H1 (cell line): ENCODE measurements around the gene PAEP. TPM values are rescaled to one million over a fixed set of nuclear protein-coding genes. Genes with fewer than 3 reads are reported as not detected.

Experiments used
- CTCF ChIA-PET: fragments of 300-600 bp; sonication (Branson Sonifier 250); formaldehyde crosslinking; loops from one replicate; lab custom pipeline; 2021; ENCODE audit not compliant: partially characterized antibody; lab: Charles Lee
- POLR2A ChIA-PET: fragments of 300-600 bp; sonication (Branson Sonifier 250); formaldehyde crosslinking; loops from one replicate; lab custom pipeline; 2021; ENCODE audit warnings: inconsistent platforms; ENCODE audit not compliant: partially characterized antibody; lab: Charles Lee
- DNase-seq, 2 experiments: peaks; one replicate each; pipeline versions ENCODE4 v3.0.0 to v3.0.0-alpha.2; 2010 to 2022; ENCODE audit warnings: low spot score in 2 of 2, low read depth in 1 of 2, mixed read lengths in 1 of 2
- FAIRE-seq: peaks from 2 replicates; lab custom pipeline; 2011; peaks lifted over from hg19 to GRCh38; lab: Jason Lieb, UNC
- H2AFZ ChIP-seq: 2 replicates; pipeline ENCODE4 v1.8.1; 2012; ENCODE audit warnings: low read length, inconsistent platforms
- H2AK5ac ChIP-seq: 2 replicates; pipeline ENCODE4 v1.6.1; 2013; ENCODE audit warnings: low read depth, low read length
- H2BK120ac ChIP-seq: replicated peaks from 2 replicates; pipeline ENCODE3; 2013; ENCODE audit warnings: low read depth, low read length, inconsistent platforms
- H2BK12ac ChIP-seq: 2 replicates; pipeline ENCODE4 v1.6.1; 2013; ENCODE audit warnings: low read depth, low read length
- H2BK15ac ChIP-seq: 2 replicates; pipeline ENCODE4 v1.6.1; 2013; ENCODE audit warnings: low read length
- H2BK20ac ChIP-seq: 2 replicates; pipeline ENCODE4 v1.6.1; 2013; ENCODE audit warnings: low read length
- H2BK5ac ChIP-seq: 2 replicates; pipeline ENCODE4 v1.6.1; 2013; ENCODE audit warnings: low read depth, low read length
- H3K14ac ChIP-seq: 2 replicates; pipeline ENCODE4 v1.6.1; 2013; ENCODE audit warnings: inconsistent platforms; ENCODE audit not compliant: insufficient read length
- H3K18ac ChIP-seq: 2 replicates; pipeline ENCODE4 v1.6.1; 2013; ENCODE audit warnings: low read length; ENCODE audit errors: extremely low read depth
- H3K23ac ChIP-seq: 2 replicates; pipeline ENCODE4 v1.6.1; 2013; ENCODE audit warnings: inconsistent platforms; ENCODE audit not compliant: insufficient read length
- H3K23me2 ChIP-seq: 2 replicates; pipeline ENCODE4 v1.6.1; 2013; ENCODE audit warnings: low read depth, low read length
- H3K27ac ChIP-seq: 2 replicates; pipeline ENCODE4 v1.6.1; 2011; ENCODE audit warnings: low read depth, low read length, inconsistent platforms
- H3K27me3 ChIP-seq, 4 experiments: replicated peaks in 1 of 4; 1 replicate in 1 of 4; 2 replicates in 3 of 4; pipeline versions ENCODE4 v1.6.1 to v1.8.1; 2011 to 2013; ENCODE audit warnings: low read length in 3 of 4, mild to moderate bottlenecking in 3 of 4, inconsistent platforms in 2 of 4, mixed read lengths in 2 of 4, moderate library complexity in 1 of 4; ENCODE audit not compliant: control insufficient read depth in 3 of 4, insufficient read depth in 3 of 4; ENCODE audit errors: extremely low read depth in 1 of 4
- H3K36me3 ChIP-seq, 4 experiments: 2 replicates each; pipeline versions ENCODE4 v1.6.1 to v1.8.1; 2011 to 2013; ENCODE audit warnings: mild to moderate bottlenecking in 4 of 4, low read length in 3 of 4, moderate library complexity in 2 of 4, control low read depth in 1 of 4, inconsistent platforms in 1 of 4; ENCODE audit not compliant: insufficient read depth in 4 of 4, control insufficient read depth in 2 of 4
- H3K4ac ChIP-seq: replicated peaks from 2 replicates; pipeline ENCODE3; 2013; ENCODE audit warnings: low read length, low read depth, mixed read lengths, inconsistent platforms; ENCODE audit not compliant: insufficient read length
- H3K4me1 ChIP-seq, 4 experiments: replicated peaks in 1 of 4; 1 replicate in 1 of 4; 2 replicates in 3 of 4; pipeline versions ENCODE4 v1.6.1 to v1.8.1; 2011 to 2013; ENCODE audit warnings: low read length in 3 of 4, inconsistent platforms in 2 of 4, mixed read lengths in 1 of 4; ENCODE audit not compliant: insufficient read depth in 4 of 4, control insufficient read depth in 3 of 4
- H3K4me2 ChIP-seq, 2 experiments: 2 replicates each; pipeline versions ENCODE4 v1.6.1 to v1.8.1; 2011 to 2013; ENCODE audit warnings: low read depth in 2 of 2, low read length in 2 of 2, control low read depth in 1 of 2, inconsistent platforms in 1 of 2, mild to moderate bottlenecking in 1 of 2; ENCODE audit not compliant: insufficient read depth in 1 of 2
- H3K4me3 ChIP-seq, 4 experiments: fragments of 200-600, 300-600 bp in 1 of 4; sonication (generic), shearing (Covaris generic), sonication (Bioruptor Twin) in 1 of 4; 2 replicates each; pipeline versions ENCODE4 v1.5.1 to v1.8.1; 2011 to 2016; ENCODE audit warnings: low read length in 4 of 4, low read depth in 3 of 4, control low read depth in 2 of 4, inconsistent platforms in 2 of 4, mild to moderate bottlenecking in 2 of 4, mixed read lengths in 1 of 4, moderate library complexity in 1 of 4; ENCODE audit not compliant: insufficient read depth in 2 of 4; ENCODE audit errors: extremely low read depth in 1 of 4
- H3K56ac ChIP-seq: replicated peaks from 2 replicates; pipeline ENCODE3; 2013; ENCODE audit warnings: low read depth, mild to moderate bottlenecking, mixed read lengths, low read length, inconsistent platforms; ENCODE audit not compliant: insufficient read length
- H3K79me1 ChIP-seq: 2 replicates; pipeline ENCODE4 v1.6.1; 2013; ENCODE audit warnings: low read depth, low read length, control low read depth
- H3K79me2 ChIP-seq, 2 experiments: 2 replicates each; pipeline versions ENCODE4 v1.6.1 to v1.8.1; 2012 to 2013; ENCODE audit warnings: low read length in 2 of 2, mild to moderate bottlenecking in 2 of 2, inconsistent platforms in 1 of 2; ENCODE audit not compliant: insufficient read depth in 2 of 2, control insufficient read depth in 1 of 2
- H3K9ac ChIP-seq, 4 experiments: replicated peaks in 1 of 4; 1 replicate in 1 of 4; 2 replicates in 3 of 4; pipeline versions ENCODE4 v1.6.1 to v1.8.1; 2011 to 2013; ENCODE audit warnings: low read depth in 3 of 4, low read length in 3 of 4, control low read depth in 2 of 4, mild to moderate bottlenecking in 2 of 4, moderate library complexity in 2 of 4, inconsistent platforms in 1 of 4; ENCODE audit errors: extremely low read depth in 1 of 4
- H3K9me3 ChIP-seq, 2 experiments: 2 replicates each; pipeline versions ENCODE4 v1.6.1 to v1.8.1; 2012 to 2013; ENCODE audit warnings: mild to moderate bottlenecking in 2 of 2, moderate library complexity in 2 of 2, control low read depth in 1 of 2, inconsistent platforms in 1 of 2, low read depth in 1 of 2, low read length in 1 of 2, mixed read lengths in 1 of 2; ENCODE audit not compliant: insufficient read depth in 2 of 2
- H4K20me1 ChIP-seq, 2 experiments: replicated peaks in 1 of 2; 2 replicates each; pipeline versions ENCODE3 to v1.8.1; 2011 to 2013; ENCODE audit warnings: inconsistent platforms in 2 of 2, low read length in 2 of 2, mild to moderate bottlenecking in 1 of 2; ENCODE audit not compliant: insufficient read depth in 2 of 2, control insufficient read depth in 1 of 2
- H4K5ac ChIP-seq: 2 replicates; pipeline ENCODE4 v1.6.1; 2013; ENCODE audit warnings: low read length, low read depth, mixed read lengths, inconsistent platforms; ENCODE audit not compliant: insufficient read length
- H4K8ac ChIP-seq: 2 replicates; pipeline ENCODE4 v1.8.0; 2013; ENCODE audit warnings: mild to moderate bottlenecking, moderate library complexity, low read length, inconsistent platforms; ENCODE audit not compliant: insufficient read depth; ENCODE audit errors: extremely low read depth
- H4K91ac ChIP-seq: replicated peaks from 2 replicates; pipeline ENCODE3; 2013; ENCODE audit warnings: low read length, mixed read lengths, inconsistent platforms; ENCODE audit not compliant: insufficient read length
- BRCA1 ChIP-seq: IDR thresholded peaks from 2 replicates; pipeline ENCODE4 v1.6.1; 2012; ENCODE audit warnings: low read depth, low read length, improper control_type of control experiment
- CTCF ChIP-seq, 3 experiments: IDR thresholded peaks; 1 replicate in 2 of 3; 2 replicates in 1 of 3; pipeline versions ENCODE4 v1.5.1 to v1.6.1; 2011; ENCODE audit warnings: low read length in 3 of 3, mild to moderate bottlenecking in 3 of 3, inconsistent platforms in 2 of 3, low read depth in 1 of 3, moderate library complexity in 1 of 3; ENCODE audit not compliant: insufficient read depth in 1 of 3; ENCODE audit errors: control extremely low read depth in 1 of 3
- E2F6 ChIP-seq: IDR thresholded peaks from 2 replicates; pipeline ENCODE4 v1.6.1; 2012; ENCODE audit warnings: inconsistent platforms
- GABPA ChIP-seq: IDR thresholded peaks from 2 replicates; pipeline ENCODE4 v1.6.1; 2011; ENCODE audit warnings: mild to moderate bottlenecking, low read length, moderate library complexity, borderline replicate concordance; ENCODE audit not compliant: insufficient read depth
- KDM4A ChIP-seq: IDR thresholded peaks from one replicate; pipeline ENCODE4 v1.7.1; 2012; ENCODE audit warnings: low read depth, mild to moderate bottlenecking, moderate library complexity, low read length, inconsistent platforms; ENCODE audit not compliant: severe bottlenecking
- RAD21 ChIP-seq, 2 experiments: IDR thresholded peaks in 1 of 2; conservative IDR thresholded peaks in 1 of 2; 2 replicates each; pipeline ENCODE4 v1.6.1; 2011; ENCODE audit warnings: low read depth in 2 of 2, low read length in 2 of 2, improper control_type of control experiment in 1 of 2, inconsistent platforms in 1 of 2, mild to moderate bottlenecking in 1 of 2, moderate library complexity in 1 of 2
- WGBS, 2 experiments: shearing (Covaris generic) in 1 of 2; methylation state at CpG; one replicate each; pipeline versions ENCODE4 v1.1.6 to v1.1.7; 2013 to 2015; ENCODE audit warnings: low lambda C conversion rate in 2 of 2, mixed read lengths in 2 of 2, inconsistent platforms in 1 of 2, low coverage in 1 of 2, missing lambda C conversion rate in 1 of 2; ENCODE audit not compliant: insufficient replicate concordance in 2 of 2, insufficient coverage in 1 of 2, insufficient read length in 1 of 2; ENCODE audit errors: extremely low coverage in 1 of 2, missing lambda C conversion rate in 1 of 2; 5-methylcytosine and 5-hydroxymethylcytosine counted together
- polyA plus RNA-seq, 7 experiments: library from polyadenylated mRNA; depleted of rRNA in 3 of 7; stranded (reverse) in 5 of 7; unstranded in 2 of 7; fragments of >200 nt in 5 of 7; fragments of 200-250 nt in 2 of 7; gene quantifications; 1 replicate in 5 of 7; 2 replicates in 1 of 7; 4 replicates in 1 of 7; pipeline versions ENCODE4 v1.2.1 to v1.2.3, GENCODE V29; 2011 to 2013; ENCODE audit warnings: missing spikeins in 2 of 7, mixed read lengths in 2 of 7
- total RNA-seq: library from RNA; stranded (reverse); fragmentation: NEBNext Ultra II Directional; extraction: Animal tissue kit (Norgen Biotek cat#: 25700); gene quantifications from 2 replicates; pipeline ENCODE4 v1.2.1, GENCODE V29; 2021

The PAEP gene
- total and polyA plus RNA-seq, 2 of the 8 experiments (the other 6 are each of a cell fraction or from before 2014, with no cell fraction given): not detected

- Histone ChIP-seq H3K23me2 (no peaks in the 10 kb centered on the region; the same call in 1 of the 2 replicates), H3K9me3 (no peaks in the 10 kb centered on the region), H3K4ac (no peak overlapping the region), H2BK5ac (no peak overlapping the region), H4K8ac (peak overlapping the region; percentile 68; the same call in 1 of the 2 replicates), H3K23ac (no peak overlapping the region), H2BK120ac (no peak overlapping the region), H3K14ac (no peak overlapping the region), H4K91ac (no peak overlapping the region), H2AFZ (peak overlapping the region; percentile 29; the same call in 1 of the 2 replicates), H3K79me1 (no peaks in the 10 kb centered on the region), H3K36me3 (no peaks in the 10 kb centered on the region), H3K56ac (no peak overlapping the region), H3K18ac (no peak overlapping the region), H3K4me2 (no peak overlapping the region)
- 78% methylated on average over 17 of the region's 17 CpGs; no CpG with 5 or more reads in 1 of the 2 experiments for WGBS, 2 experiments
- no peak for FAIRE-seq
- TF ChIP-seq RAD21 (IDR thresholded peaks at IDR 0.05 in 1 of 2, conservative IDR thresholded peaks at IDR 0.05 in 1 of 2; ENCODE audit: low read depth in 2 of 2, low read length in 2 of 2): peak in 1 of 2 experiments; percentile 22; a peak in 1 of 4 replicates
- no peak for TF ChIP-seq E2F6
- no peak for TF ChIP-seq BRCA1
- no peak for TF ChIP-seq KDM4A
- 0 out of 2 replicates have a peak, but pooled peaks have one; percentile 18 for TF ChIP-seq GABPA
- peak in 1 of 3 experiments; percentile 17; a peak in 1 of 4 replicates for TF ChIP-seq CTCF (IDR thresholded peaks at IDR 0.05; ENCODE audit: control extremely low read depth in 1 of 3, insufficient read depth in 1 of 3, low read depth in 1 of 3, low read length in 3 of 3)
- TF ChIP-seq, all 59 proteins: peak for 3
- H2BK15ac ChIP-seq: no peak overlapping the region
- H2AK5ac ChIP-seq: no peak overlapping the region
- H4K5ac ChIP-seq: no peak overlapping the region
- no peak for DNase-seq
- no peaks in the 10 kb centered on the region for H3K79me2 ChIP-seq
- H3K27ac ChIP-seq: no peak overlapping the region
- no peak overlapping the region for H3K9ac ChIP-seq
- no peak overlapping the region for H2BK12ac ChIP-seq
- no peaks in the 10 kb centered on the region for H4K20me1 ChIP-seq
- H3K4me3 ChIP-seq: no peak overlapping the region
- H3K4me1 ChIP-seq: peaks cover 0 to 12% (median 6%) of the 10 kb centered on the region in 4 experiments; a peak in 5 of 7 replicates
- ChIA-PET CTCF (interaction anchor here (1.0 to 3.0 kb wide), 2 partner anchors 8 to 18 kb away, joined by 7 to 14 read pairs; no protein-coding TSS in a partner anchor), POLR2A (no interaction called here)
- H3K27me3 ChIP-seq: no peaks in the 10 kb centered on the region
- H2BK20ac ChIP-seq: no peak overlapping the region
Observed at GRCh38 chr9:135522931-135523330, 38.6 kb upstream of the PAEP start.
